Neutrophil (primary cell): Measurements from ENCODE around the gene UBE2G2.
A peak's percentile ranks its signal among the peaks of the same experiment; 100 is the strongest.

Source experiments
- H3K27ac ChIP-seq: fragments of 200-600 bp; sonication (generic); 2 replicates; pipeline ENCODE4 v1.5.1; 2016; ENCODE audit warnings: mild to moderate bottlenecking, moderate library complexity
- H3K27me3 ChIP-seq: fragments of 200-600 bp; sonication (generic); 2 replicates; pipeline ENCODE4 v1.6.0; 2016; ENCODE audit warnings: mild to moderate bottlenecking
- H3K36me3 ChIP-seq: fragments of 200-600 bp; sonication (generic); 2 replicates; pipeline ENCODE4 v1.5.1; 2017
- H3K4me1 ChIP-seq, 2 experiments: fragments of 200-600 bp in 1 of 2; sonication (generic) in 1 of 2; 1 replicate in 1 of 2; 2 replicates in 1 of 2; pipeline versions ENCODE4 v1.5.1 to v1.6.1; 2013 to 2016; ENCODE audit warnings: low read depth in 1 of 2, low read length in 1 of 2, mild to moderate bottlenecking in 1 of 2, moderate library complexity in 1 of 2; ENCODE audit not compliant: control insufficient read depth in 1 of 2, insufficient read depth in 1 of 2
- H3K4me3 ChIP-seq, 2 experiments: fragments of 200-600 bp in 1 of 2; sonication (generic) in 1 of 2; 1 replicate in 1 of 2; 2 replicates in 1 of 2; pipeline ENCODE4 v1.5.1; 2013 to 2016; ENCODE audit warnings: low read depth in 1 of 2, low read length in 1 of 2, mild to moderate bottlenecking in 1 of 2, moderate library complexity in 1 of 2
- H3K9me3 ChIP-seq: fragments of 200-600 bp; sonication (generic); 2 replicates; pipeline ENCODE4 v1.5.1; 2016
- TF ChIP-seq, protein P1 (sequence below): fragments of 200-600 bp; sonication (generic); IDR thresholded peaks from 2 replicates; pipeline ENCODE4 v1.5.1; 2016; ENCODE audit warnings: antibody characterized with exemption

Gene UBE2G2

DNA sequence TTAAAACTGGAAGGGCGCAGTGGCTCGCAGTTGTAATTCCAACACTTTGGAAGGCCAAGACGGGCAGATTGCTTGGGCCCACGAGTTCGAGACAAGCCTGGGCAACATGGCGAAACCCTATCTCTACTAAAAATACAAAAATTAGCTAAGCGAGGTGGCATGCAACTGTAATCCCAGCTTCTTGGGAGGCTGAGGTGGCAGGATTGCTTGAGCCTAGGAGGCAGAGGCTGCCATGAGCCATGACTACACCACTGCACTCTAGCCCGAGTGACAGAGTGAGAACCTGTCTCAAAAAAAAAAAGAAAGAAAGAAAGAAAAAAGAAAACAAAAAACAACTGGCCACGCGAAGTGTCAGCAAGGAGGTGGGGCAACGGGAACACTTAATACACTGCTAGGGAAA lies 6.3 kb downstream of the UBE2G2 start:
- Histone ChIP-seq H3K4me3 (no peak overlapping the region), H3K27me3 (no peaks in the 10 kb centered on the region), H3K9me3 (no peaks in the 10 kb centered on the region), H3K4me1 (peaks cover 0 to under 1% of the 10 kb centered on the region in 2 experiments), H3K27ac (no peak overlapping the region), H3K36me3 (no peaks in the 10 kb centered on the region)
- TF ChIP-seq, protein P1, sequence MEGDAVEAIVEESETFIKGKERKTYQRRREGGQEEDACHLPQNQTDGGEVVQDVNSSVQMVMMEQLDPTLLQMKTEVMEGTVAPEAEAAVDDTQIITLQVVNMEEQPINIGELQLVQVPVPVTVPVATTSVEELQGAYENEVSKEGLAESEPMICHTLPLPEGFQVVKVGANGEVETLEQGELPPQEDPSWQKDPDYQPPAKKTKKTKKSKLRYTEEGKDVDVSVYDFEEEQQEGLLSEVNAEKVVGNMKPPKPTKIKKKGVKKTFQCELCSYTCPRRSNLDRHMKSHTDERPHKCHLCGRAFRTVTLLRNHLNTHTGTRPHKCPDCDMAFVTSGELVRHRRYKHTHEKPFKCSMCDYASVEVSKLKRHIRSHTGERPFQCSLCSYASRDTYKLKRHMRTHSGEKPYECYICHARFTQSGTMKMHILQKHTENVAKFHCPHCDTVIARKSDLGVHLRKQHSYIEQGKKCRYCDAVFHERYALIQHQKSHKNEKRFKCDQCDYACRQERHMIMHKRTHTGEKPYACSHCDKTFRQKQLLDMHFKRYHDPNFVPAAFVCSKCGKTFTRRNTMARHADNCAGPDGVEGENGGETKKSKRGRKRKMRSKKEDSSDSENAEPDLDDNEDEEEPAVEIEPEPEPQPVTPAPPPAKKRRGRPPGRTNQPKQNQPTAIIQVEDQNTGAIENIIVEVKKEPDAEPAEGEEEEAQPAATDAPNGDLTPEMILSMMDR, result no peak

- TF ChIP-seq, protein P1, result no peak
- no peak overlapping the region for H3K4me3 ChIP-seq
Observed at GRCh38 chr21:44793592-44794374, 7.8 kb downstream of the UBE2G2 start.

DNA sequence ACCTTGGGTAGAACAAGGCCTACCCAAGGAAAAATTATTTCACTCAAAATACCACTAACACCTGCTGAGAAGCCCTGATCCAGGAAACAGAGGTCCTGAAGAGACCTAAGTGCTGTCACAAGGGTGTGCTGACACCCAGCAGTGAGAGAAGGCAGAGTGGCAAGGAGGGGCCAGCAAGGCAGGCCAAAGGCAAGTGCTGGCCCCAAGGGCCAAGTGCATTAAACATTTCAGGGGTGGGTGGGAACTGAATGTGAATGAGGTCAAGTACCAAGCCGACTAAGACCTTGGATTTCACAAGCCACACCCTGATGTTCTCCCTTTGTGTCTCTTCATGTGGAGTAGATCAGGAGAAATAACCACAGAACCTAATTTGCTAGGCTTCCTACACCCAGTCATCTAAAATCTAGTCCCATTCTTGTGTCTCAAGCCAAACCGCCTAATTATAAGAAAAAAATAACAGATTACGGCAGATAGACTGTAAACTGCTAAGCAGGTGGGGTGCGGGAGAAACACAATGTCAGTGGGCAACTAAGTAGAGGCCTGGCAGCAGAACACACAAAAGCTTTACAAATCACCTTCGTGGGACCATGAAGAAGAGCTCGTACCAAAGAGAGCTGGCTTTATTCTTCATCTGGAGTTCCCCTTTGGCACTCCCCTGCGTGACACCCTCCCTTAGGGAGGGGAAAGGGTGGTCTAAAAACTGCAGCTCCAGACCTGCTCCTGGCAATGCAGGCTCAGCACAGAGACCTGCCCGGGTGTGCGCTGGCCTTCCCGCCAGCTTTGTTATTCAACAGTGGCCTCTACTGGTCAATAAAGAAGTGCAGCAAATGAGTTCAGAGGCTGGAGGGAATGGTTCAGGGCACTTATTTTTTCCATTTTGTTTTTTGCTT lies 8.7 kb downstream of the UBE2G2 start:
- TF ChIP-seq, protein P1, result peak; percentile 77
- H3K4me1 ChIP-seq, result no peaks in the 10 kb centered on the region
- H3K27me3 ChIP-seq, result no peaks in the 10 kb centered on the region
- no peak overlapping the region for H3K27ac ChIP-seq
- H3K9me3 ChIP-seq, result no peaks in the 10 kb centered on the region
- no peaks in the 10 kb centered on the region for H3K36me3 ChIP-seq
- H3K4me3 ChIP-seq, result no peak overlapping the region

More at GRCh38 chr21:44793592-44794374, 7.8 kb downstream of the UBE2G2 start:
- Histone ChIP-seq H3K9me3 (no peaks in the 10 kb centered on the region), H3K4me1 (no peaks in the 10 kb centered on the region), H3K36me3 (no peaks in the 10 kb centered on the region), H3K27me3 (no peaks in the 10 kb centered on the region), H3K27ac (no peak overlapping the region)

GRCh38 chr21:44791993-44792392 lies 9.6 kb downstream of the UBE2G2 start:
- Histone ChIP-seq H3K27me3 (no peaks in the 10 kb centered on the region), H3K36me3 (no peaks in the 10 kb centered on the region), H3K27ac (no peak overlapping the region), H3K9me3 (no peaks in the 10 kb centered on the region), H3K4me3 (no peak overlapping the region), H3K4me1 (no peaks in the 10 kb centered on the region)
- TF ChIP-seq, protein P1, result no peak

- Histone ChIP-seq H3K4me1 (no peaks in the 10 kb centered on the region), H3K36me3 (no peaks in the 10 kb centered on the region), H3K27ac (no peak overlapping the region), H3K9me3 (no peaks in the 10 kb centered on the region), H3K27me3 (no peaks in the 10 kb centered on the region), H3K4me3 (no peak overlapping the region)
- TF ChIP-seq, protein P1, result no peak
Observed at GRCh38 chr21:44791246-44791645, 10.4 kb downstream of the UBE2G2 start.
